Keratinocyte (primary cell): Measurements from ENCODE around the gene MYO16. TPM values are rescaled to one million over a fixed set of nuclear protein-coding genes. Genes with fewer than 3 reads are reported as not detected.

Experiments used
- DNase-seq: peaks from one replicate; pipeline ENCODE4 v3.0.0-alpha.2; 2011; ENCODE audit warnings: low read depth, missing footprints, low spot score
- FAIRE-seq: peaks from 2 replicates; lab custom pipeline; 2011; peaks lifted over from hg19 to GRCh38; lab: Jason Lieb, UNC
- H2AFZ ChIP-seq: 2 replicates; pipeline ENCODE4 v1.6.0; 2012; ENCODE audit warnings: low read length, control low read depth, inconsistent platforms; ENCODE audit not compliant: control insufficient read depth
- H3K27ac ChIP-seq: 2 replicates; pipeline ENCODE4 v1.5.1; 2011; ENCODE audit warnings: low read length; ENCODE audit not compliant: control insufficient read depth, insufficient read depth
- H3K27me3 ChIP-seq: 3 replicates; pipeline ENCODE4 v1.6.0; 2011; ENCODE audit warnings: low read length; ENCODE audit not compliant: control insufficient read depth, insufficient read depth; ENCODE audit errors: extremely low read depth
- H3K36me3 ChIP-seq, 2 experiments: 2 replicates in 1 of 2; 3 replicates in 1 of 2; pipeline ENCODE4 v1.5.1; 2011; ENCODE audit warnings: low read length in 2 of 2, mild to moderate bottlenecking in 1 of 2; ENCODE audit not compliant: control insufficient read depth in 2 of 2, insufficient read depth in 2 of 2; ENCODE audit errors: extremely low read depth in 1 of 2
- H3K4me1 ChIP-seq: 3 replicates; pipeline ENCODE4 v1.5.1; 2011; ENCODE audit warnings: low read length; ENCODE audit not compliant: control insufficient read depth, insufficient read depth; ENCODE audit errors: extremely low read depth
- H3K4me2 ChIP-seq: 3 replicates; pipeline ENCODE4 v1.6.0; 2011; ENCODE audit warnings: low read depth, low read length; ENCODE audit not compliant: control insufficient read depth, insufficient read depth; ENCODE audit errors: extremely low read depth
- H3K4me3 ChIP-seq, 3 experiments: fragments of 200-600 bp in 1 of 3; sonication (generic) in 1 of 3; 2 replicates in 2 of 3; 3 replicates in 1 of 3; pipeline ENCODE4 v1.5.1; 2011 to 2016; ENCODE audit warnings: low read length in 3 of 3, mild to moderate bottlenecking in 3 of 3, control low read depth in 2 of 3, inconsistent platforms in 1 of 3, low read depth in 1 of 3, mixed read lengths in 1 of 3, mixed run types in 1 of 3, moderate library complexity in 1 of 3; ENCODE audit not compliant: control insufficient read depth in 2 of 3, insufficient read depth in 2 of 3; ENCODE audit errors: extremely low read depth in 1 of 3
- H3K79me2 ChIP-seq: 2 replicates; pipeline ENCODE4 v1.6.0; 2012; ENCODE audit warnings: low read length; ENCODE audit not compliant: control insufficient read depth, insufficient read depth
- H3K9ac ChIP-seq: 3 replicates; pipeline ENCODE4 v1.6.0; 2011; ENCODE audit warnings: low read length; ENCODE audit not compliant: control insufficient read depth, insufficient read depth; ENCODE audit errors: extremely low read depth
- H3K9me1 ChIP-seq: 3 replicates; pipeline ENCODE4 v1.6.0; 2011; ENCODE audit warnings: low read length; ENCODE audit not compliant: control insufficient read depth, insufficient read depth; ENCODE audit errors: extremely low read depth
- H3K9me3 ChIP-seq: 2 replicates; pipeline ENCODE4 v1.5.1; 2012; ENCODE audit warnings: low read depth, low read length; ENCODE audit not compliant: control insufficient read depth
- H4K20me1 ChIP-seq: 3 replicates; pipeline ENCODE4 v1.6.0; 2011; ENCODE audit warnings: low read length; ENCODE audit not compliant: control insufficient read depth, insufficient read depth; ENCODE audit errors: extremely low read depth
- EZH2 ChIP-seq: IDR thresholded peaks from one replicate; pipeline ENCODE4 v1.6.1; 2012; ENCODE audit warnings: inconsistent platforms, mild to moderate bottlenecking, low read length, moderate library complexity
- dilution Hi-C: fragments of 300-500 bp; cut with MboI; formaldehyde crosslinking; loops from one replicate; pipeline ENCODE4 v1.7.0; 2020; ENCODE audit warnings: low sequenced_read_pairs; ENCODE audit not compliant: extremely low pct_ligation_motif_present
- polyA plus RNA-seq, 5 experiments: library from polyadenylated mRNA; depleted of rRNA in 3 of 5; stranded (reverse) in 3 of 5; stranded (forward) in 1 of 5; unstranded in 1 of 5; fragments of >200 nt; gene quantifications; 1 replicate in 1 of 5; 2 replicates in 3 of 5; 3 replicates in 1 of 5; pipeline versions ENCODE4 v1.2.1 to v1.2.3, GENCODE V29; 2011 to 2012; ENCODE audit warnings: missing spikeins in 2 of 5, low read depth in 1 of 5, low replicate concordance in 1 of 5
- TF ChIP-seq, protein P1 (sequence below), 3 experiments: IDR thresholded peaks in 1 of 3; conservative IDR thresholded peaks in 1 of 3; optimal IDR thresholded peaks in 1 of 3; 2 replicates in 2 of 3; 3 replicates in 1 of 3; pipeline versions ENCODE3 to v1.5.1; 2011; ENCODE audit warnings: low read length in 3 of 3, mild to moderate bottlenecking in 3 of 3, moderate library complexity in 2 of 3, control low read depth in 1 of 3, inconsistent platforms in 1 of 3; ENCODE audit not compliant: insufficient read depth in 2 of 3; ENCODE audit errors: extremely low read depth in 1 of 3

Gene MYO16
- polyA plus RNA-seq, 1 donor (not counting 4 experiments of a cell fraction or from before 2014, with no cell fraction given) = 0.08 TPM

DNA sequence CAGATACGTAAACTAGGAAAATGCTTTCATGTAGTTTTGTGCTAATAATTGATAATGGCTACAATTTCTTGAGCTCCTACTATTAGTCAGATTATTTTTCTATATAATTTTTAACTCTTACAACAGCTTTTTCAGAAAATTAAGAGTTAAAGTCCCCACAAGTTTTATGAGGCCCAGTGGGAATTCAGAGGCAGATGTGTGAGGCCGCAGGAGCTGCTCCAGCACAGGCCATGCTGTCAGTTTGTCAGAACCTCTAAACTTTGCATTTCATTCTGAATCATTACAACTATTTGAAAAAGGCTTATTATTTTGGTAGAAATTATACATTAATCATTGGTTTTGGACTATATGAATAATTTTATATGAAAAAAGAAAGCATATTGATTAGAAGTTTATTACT lies 370.8 kb downstream of the MYO16 start:
- Histone ChIP-seq H3K36me3 (no peaks in the 10 kb centered on the region), H2AFZ (no peak overlapping the region), H3K27ac (no peak overlapping the region), H3K4me3 (no peak overlapping the region), H3K9ac (no peak overlapping the region), H4K20me1 (no peaks in the 10 kb centered on the region), H3K4me2 (no peak overlapping the region), H3K27me3 (no peaks in the 10 kb centered on the region), H3K9me1 (no peaks in the 10 kb centered on the region), H3K9me3 (no peaks in the 10 kb centered on the region), H3K79me2 (no peaks in the 10 kb centered on the region), H3K4me1 (no peaks in the 10 kb centered on the region)
- FAIRE-seq = no peak
- TF ChIP-seq, protein P1, sequence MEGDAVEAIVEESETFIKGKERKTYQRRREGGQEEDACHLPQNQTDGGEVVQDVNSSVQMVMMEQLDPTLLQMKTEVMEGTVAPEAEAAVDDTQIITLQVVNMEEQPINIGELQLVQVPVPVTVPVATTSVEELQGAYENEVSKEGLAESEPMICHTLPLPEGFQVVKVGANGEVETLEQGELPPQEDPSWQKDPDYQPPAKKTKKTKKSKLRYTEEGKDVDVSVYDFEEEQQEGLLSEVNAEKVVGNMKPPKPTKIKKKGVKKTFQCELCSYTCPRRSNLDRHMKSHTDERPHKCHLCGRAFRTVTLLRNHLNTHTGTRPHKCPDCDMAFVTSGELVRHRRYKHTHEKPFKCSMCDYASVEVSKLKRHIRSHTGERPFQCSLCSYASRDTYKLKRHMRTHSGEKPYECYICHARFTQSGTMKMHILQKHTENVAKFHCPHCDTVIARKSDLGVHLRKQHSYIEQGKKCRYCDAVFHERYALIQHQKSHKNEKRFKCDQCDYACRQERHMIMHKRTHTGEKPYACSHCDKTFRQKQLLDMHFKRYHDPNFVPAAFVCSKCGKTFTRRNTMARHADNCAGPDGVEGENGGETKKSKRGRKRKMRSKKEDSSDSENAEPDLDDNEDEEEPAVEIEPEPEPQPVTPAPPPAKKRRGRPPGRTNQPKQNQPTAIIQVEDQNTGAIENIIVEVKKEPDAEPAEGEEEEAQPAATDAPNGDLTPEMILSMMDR (optimal IDR thresholded peaks at IDR 0.05 in 1 of 3, IDR thresholded peaks at IDR 0.05 in 1 of 3, conservative IDR thresholded peaks at IDR 0.05 in 1 of 3; ENCODE audit: extremely low read depth in 1 of 3, insufficient read depth in 2 of 3, low read length in 3 of 3) = no peak
- TF ChIP-seq EZH2 = no peak
- no peak for DNase-seq
- dilution Hi-C loops = no loop called here

DNA sequence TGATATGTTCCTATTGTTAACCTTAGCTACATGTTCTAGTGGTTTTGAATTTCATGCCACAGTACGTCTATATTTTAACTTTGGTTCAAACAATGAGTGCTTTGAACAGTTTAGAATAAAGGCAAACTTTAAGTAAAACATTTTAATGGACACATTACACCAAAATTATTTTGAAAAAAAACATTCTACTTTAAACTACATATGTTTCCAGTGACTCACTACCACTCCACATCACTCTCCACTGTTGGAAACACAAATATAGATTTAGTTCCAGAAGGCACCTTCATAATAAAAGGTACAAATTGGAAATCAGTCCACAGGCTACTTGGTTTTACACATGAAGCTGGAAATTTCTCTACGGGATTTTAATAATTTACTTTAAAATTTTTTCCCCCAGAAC lies 373.5 kb downstream of the MYO16 start:
- DNase-seq = no peak
- Histone ChIP-seq H3K9me3 (no peaks in the 10 kb centered on the region), H3K4me1 (no peaks in the 10 kb centered on the region), H3K27me3 (no peaks in the 10 kb centered on the region), H3K9ac (no peak overlapping the region), H3K36me3 (no peaks in the 10 kb centered on the region), H3K4me3 (no peak overlapping the region), H3K27ac (no peak overlapping the region), H4K20me1 (no peaks in the 10 kb centered on the region), H3K79me2 (no peaks in the 10 kb centered on the region), H3K4me2 (no peak overlapping the region), H3K9me1 (no peaks in the 10 kb centered on the region), H2AFZ (no peak overlapping the region)
- no peak for FAIRE-seq
- dilution Hi-C loops = no loop called here
- no peak for TF ChIP-seq EZH2
- TF ChIP-seq, protein P1 (optimal IDR thresholded peaks at IDR 0.05 in 1 of 3, IDR thresholded peaks at IDR 0.05 in 1 of 3, conservative IDR thresholded peaks at IDR 0.05 in 1 of 3; ENCODE audit: extremely low read depth in 1 of 3, insufficient read depth in 2 of 3, low read length in 3 of 3) = no peak
